ENCODE results near the gene UGCG. TPM values are rescaled to one million over a fixed set of nuclear protein-coding genes. Genes with fewer than 3 reads are reported as not detected.

The UGCG gene
- total RNA-seq, 1 donor, result 399 TPM

DNA sequence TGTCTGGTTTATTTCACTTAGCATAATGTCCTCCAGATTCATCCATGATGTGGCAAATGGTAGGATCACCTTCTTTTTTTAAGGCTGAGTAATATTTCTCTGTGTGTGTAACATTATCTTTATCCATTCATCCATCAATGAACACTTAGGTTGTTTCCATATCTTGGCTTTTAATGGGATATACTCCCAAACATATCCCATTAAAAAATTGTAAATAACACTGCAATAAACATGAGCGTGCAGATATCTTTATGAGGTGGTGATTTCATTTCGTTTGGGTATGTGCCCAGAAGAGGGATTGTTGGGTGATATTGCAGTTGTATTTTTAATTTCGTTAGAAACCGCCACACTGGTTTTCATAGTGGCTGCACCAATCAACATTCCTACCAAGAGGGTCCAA, 36.2 kb upstream of the UGCG start:
- H3K4me3 ChIP-seq (ENCODE audit: low read depth, low read length), result no peak overlapping the region
- peak; percentile 88 for DNase-seq (ENCODE audit: low read depth)
- TF ChIP-seq, protein P1, sequence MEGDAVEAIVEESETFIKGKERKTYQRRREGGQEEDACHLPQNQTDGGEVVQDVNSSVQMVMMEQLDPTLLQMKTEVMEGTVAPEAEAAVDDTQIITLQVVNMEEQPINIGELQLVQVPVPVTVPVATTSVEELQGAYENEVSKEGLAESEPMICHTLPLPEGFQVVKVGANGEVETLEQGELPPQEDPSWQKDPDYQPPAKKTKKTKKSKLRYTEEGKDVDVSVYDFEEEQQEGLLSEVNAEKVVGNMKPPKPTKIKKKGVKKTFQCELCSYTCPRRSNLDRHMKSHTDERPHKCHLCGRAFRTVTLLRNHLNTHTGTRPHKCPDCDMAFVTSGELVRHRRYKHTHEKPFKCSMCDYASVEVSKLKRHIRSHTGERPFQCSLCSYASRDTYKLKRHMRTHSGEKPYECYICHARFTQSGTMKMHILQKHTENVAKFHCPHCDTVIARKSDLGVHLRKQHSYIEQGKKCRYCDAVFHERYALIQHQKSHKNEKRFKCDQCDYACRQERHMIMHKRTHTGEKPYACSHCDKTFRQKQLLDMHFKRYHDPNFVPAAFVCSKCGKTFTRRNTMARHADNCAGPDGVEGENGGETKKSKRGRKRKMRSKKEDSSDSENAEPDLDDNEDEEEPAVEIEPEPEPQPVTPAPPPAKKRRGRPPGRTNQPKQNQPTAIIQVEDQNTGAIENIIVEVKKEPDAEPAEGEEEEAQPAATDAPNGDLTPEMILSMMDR (IDR thresholded peaks at IDR 0.05; ENCODE audit: insufficient read depth, low read depth, low read length), result no peak

DNA sequence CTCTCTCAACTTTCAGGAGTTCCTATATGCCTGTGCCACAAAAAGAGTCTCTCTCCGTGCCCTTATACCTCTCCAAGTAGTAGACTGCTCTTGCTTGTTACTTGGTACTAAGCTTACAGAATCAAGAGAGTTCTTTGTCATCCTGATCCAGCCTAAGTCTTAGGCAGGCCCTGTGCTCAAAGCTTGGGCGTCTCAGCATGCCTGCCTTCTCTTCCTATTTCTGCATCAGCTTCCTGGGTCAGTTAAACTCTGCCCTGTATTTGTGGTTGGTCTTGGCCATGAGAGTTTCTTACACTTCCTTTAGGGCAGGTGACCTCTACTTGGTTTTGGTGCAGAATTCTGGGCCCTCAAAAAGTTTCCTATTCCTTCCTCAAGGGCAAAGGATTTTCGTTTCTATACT, 33.0 kb upstream of the UGCG start:
- no peak overlapping the region for H3K4me3 ChIP-seq (ENCODE audit: low read depth, low read length)
- no peak for DNase-seq (ENCODE audit: low read depth)
- TF ChIP-seq, protein P1 (IDR thresholded peaks at IDR 0.05; ENCODE audit: insufficient read depth, low read depth, low read length), result no peak

DNA sequence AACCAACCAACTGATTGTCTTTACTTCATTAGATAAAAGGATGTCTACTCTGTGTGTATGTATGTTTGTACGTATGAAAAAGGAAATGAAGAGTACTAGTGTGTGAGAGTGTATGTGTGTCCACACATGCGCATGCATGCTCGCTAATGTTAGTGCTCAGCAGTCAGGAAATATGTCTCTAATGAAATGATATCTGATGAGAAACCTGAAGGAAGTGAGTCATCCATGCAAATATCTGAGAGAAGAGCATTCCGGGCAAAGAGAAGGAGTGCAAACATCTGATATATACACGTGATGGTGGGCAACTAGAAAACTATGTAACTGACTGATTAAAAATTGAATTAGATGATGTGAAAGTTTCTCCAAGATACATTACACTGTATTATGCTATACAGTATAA, 29.6 kb upstream of the UGCG start:
- no peak overlapping the region for H3K4me3 ChIP-seq (ENCODE audit: low read depth, low read length)
- DNase-seq (ENCODE audit: low read depth), result peak; percentile 69
- TF ChIP-seq, protein P1 (IDR thresholded peaks at IDR 0.05; ENCODE audit: insufficient read depth, low read depth, low read length), result no peak

DNA sequence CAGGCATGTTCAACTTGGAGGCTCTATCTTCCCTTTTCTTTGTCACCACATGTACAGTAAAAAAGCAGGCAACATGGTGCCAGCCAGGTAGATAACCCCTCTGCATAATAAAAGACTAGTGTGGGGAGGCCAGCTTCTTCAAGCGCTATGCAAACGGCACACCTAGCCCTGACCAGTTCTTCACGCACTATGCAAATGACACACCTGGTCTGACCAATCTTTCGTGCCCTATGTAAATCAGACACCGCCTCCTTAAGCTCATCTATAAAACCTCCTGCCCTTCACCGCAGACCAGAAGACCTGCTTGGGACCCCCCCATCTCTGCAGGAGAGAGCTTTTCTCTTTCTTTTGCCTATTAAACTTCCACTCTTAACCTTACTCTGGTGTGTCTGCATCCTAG, 28.1 kb upstream of the UGCG start:
- DNase-seq (ENCODE audit: low read depth), result no peak
- H3K4me3 ChIP-seq (ENCODE audit: low read depth, low read length), result no peak overlapping the region
- TF ChIP-seq, protein P1 (IDR thresholded peaks at IDR 0.05; ENCODE audit: insufficient read depth, low read depth, low read length), result no peak

DNA sequence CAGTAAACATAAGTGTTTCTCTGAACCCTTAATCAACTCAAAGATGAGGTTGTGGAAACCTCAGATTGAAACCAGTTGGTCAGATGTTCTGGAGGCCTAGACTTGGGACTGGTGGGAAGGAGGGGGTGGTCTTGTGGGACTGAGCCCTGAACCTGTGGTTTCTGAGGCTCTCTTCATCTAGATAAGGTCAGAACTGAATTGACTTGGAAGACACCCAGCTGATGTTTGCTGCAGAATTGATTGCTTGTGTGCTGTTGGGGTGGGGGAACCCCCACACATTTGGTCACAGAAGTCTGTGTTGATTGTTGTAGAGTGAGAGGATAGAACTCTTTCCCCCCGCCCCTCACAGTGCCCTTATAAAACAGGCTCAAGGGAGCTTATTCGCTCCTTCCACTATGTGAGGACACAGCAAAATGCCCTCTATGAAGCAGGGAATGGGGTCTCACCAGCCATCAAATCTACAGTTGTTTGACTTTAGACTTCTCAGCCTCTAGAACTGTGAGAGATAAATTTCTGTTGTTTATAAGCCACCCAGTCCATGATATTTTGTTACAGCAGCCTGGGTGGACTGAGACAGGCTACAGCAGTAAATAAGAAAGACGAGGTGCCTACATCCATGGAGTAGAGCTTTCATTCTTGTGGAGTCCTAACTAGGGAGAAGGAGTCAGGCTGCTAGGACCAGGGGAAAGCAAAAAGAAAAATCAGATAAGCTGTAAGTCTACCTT, 25.7 kb upstream of the UGCG start:
- TF ChIP-seq, protein P1 (IDR thresholded peaks at IDR 0.05; ENCODE audit: insufficient read depth, low read depth, low read length), result no peak
- no peak for DNase-seq (ENCODE audit: low read depth)
- H3K4me3 ChIP-seq (ENCODE audit: low read depth, low read length), result no peak overlapping the region

DNA sequence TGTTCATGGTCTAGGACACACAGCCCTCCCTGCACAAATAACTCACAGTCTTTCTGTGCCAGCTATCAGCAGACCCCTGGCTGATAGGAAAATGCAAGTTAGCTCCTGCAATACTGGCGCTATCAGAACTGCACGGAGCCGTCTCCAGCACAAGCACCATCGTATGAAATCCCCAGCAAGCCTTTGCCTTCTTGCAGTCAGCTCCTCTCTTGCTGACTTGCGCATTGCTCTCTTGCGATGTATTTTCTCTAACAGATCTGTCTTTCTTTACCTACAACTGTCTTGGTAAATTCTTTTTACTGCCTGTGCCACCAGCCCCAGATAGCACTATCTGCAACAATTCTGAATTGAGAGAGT, 25.1 kb upstream of the UGCG start:
- no peak overlapping the region for H3K4me3 ChIP-seq (ENCODE audit: low read depth, low read length)
- TF ChIP-seq, protein P1 (IDR thresholded peaks at IDR 0.05; ENCODE audit: insufficient read depth, low read depth, low read length), result no peak
- no peak for DNase-seq (ENCODE audit: low read depth)

DNA sequence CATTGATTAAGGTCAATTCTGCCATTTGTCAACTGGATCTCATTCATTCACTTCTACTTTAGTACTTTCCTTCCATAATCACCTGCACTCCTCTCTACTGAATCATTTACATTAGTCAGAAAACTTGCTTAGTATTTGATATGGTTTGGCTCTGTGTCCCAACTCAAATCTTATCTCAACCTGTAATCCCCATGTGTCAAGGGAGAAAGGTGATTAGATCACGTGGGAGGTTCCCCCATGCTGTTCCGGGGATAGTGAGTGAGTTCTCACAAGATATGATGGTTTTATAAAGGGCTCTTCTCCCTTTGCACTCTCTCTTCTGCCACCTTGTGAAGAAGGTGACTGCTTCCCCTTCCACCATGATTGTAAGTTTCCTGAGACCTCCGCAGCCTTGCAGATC, 23.7 kb upstream of the UGCG start:
- DNase-seq (ENCODE audit: low read depth), result no peak
- H3K4me3 ChIP-seq (ENCODE audit: low read depth, low read length), result no peak overlapping the region
- TF ChIP-seq, protein P1 (IDR thresholded peaks at IDR 0.05; ENCODE audit: insufficient read depth, low read depth, low read length), result no peak
